Upper lobe of left lung (tissue), 6 donors: Measurements from ENCODE around the gene KLF16. TPM values are rescaled to one million over a fixed set of nuclear protein-coding genes. Genes with fewer than 3 reads are reported as not detected.

Experiments
- ATAC-seq, 2 donors: fragments of 200-7000 bp; cut with Tn5 transposase; one replicate each; pipeline ENCODE4 v1.9.1; 2022; ENCODE audit warnings: mild to moderate bottlenecking in 2 of 2, moderate library complexity in 2 of 2; ENCODE audit not compliant: low FRiP score in 2 of 2
- DNase-seq, 2 donors: peaks; one replicate each; pipeline ENCODE4 v3.0.0-alpha.2; 2019 to 2020
- H3K27ac ChIP-seq, 4 donors: fragments of 200-600 bp; sonication (generic); one replicate each; pipeline ENCODE4 v1.5.1; 2016 to 2019
- H3K27me3 ChIP-seq, 4 donors: fragments of 200-600 bp; sonication (generic); one replicate each; pipeline ENCODE4 v1.5.1; 2017 to 2019
- H3K36me3 ChIP-seq, 4 donors: fragments of 200-600 bp; sonication (generic); one replicate each; pipeline ENCODE4 v1.5.1; 2016 to 2019
- H3K4me1 ChIP-seq, 4 donors: fragments of 200-600 bp; sonication (generic); one replicate each; pipeline ENCODE4 v1.5.1; 2018 to 2019
- H3K4me3 ChIP-seq, 4 donors: fragments of 200-600 bp; sonication (generic); one replicate each; pipeline ENCODE4 v1.5.1; 2017 to 2019; ENCODE audit warnings: mild to moderate bottlenecking in 2 of 4, moderate library complexity in 1 of 4
- H3K9me3 ChIP-seq, 4 donors: fragments of 200-600 bp; sonication (generic); one replicate each; pipeline ENCODE4 v1.5.1; 2018 to 2019
- CTCF ChIP-seq, 6 experiments: fragments of 450-650 bp in 4 of 6; fragments of 200-600 bp in 2 of 6; sonication (generic) in 2 of 6; IDR thresholded peaks; one replicate each; pipeline ENCODE4 v1.5.1; 2016 to 2019; ENCODE audit warnings: antibody characterized with exemption in 6 of 6
- EP300 ChIP-seq, 4 donors: sonication (generic); formaldehyde crosslinking; IDR thresholded peaks; one replicate each; pipeline ENCODE4 v1.5.1; 2017; ENCODE audit warnings: antibody characterized with exemption in 4 of 4, control low read depth in 2 of 4
- POLR2A ChIP-seq, 4 donors: fragments of 450-650 bp; IDR thresholded peaks; one replicate each; pipeline ENCODE4 v1.5.1; 2016 to 2017; ENCODE audit warnings: antibody characterized with exemption in 4 of 4, mild to moderate bottlenecking in 2 of 4
- POLR2AphosphoS5 ChIP-seq, 2 donors: sonication (generic); formaldehyde crosslinking; IDR thresholded peaks; one replicate each; pipeline ENCODE4 v1.5.1; 2017; ENCODE audit warnings: antibody characterized with exemption in 2 of 2
- WGBS, 2 donors: methylation state at CpG; one replicate each; pipeline ENCODE4 v1.1.5; 2017 to 2018; 5-methylcytosine and 5-hydroxymethylcytosine counted together
- total RNA-seq, 6 donors: library from RNA; depleted of rRNA in 4 of 6; stranded (reverse); fragments of >200 nt in 4 of 6; gene quantifications; one replicate each; pipeline versions ENCODE4 v1.1.0 to v1.2.1, GENCODE V29; 2016 to 2021
- donor health status: DM: no; HTN: no; CAD: no; lungs with moderate emphysema.
- donor health status: DM: no; HTN: yes; CAD: no; lungs with severe emphysema.

Gene KLF16
- total RNA-seq, 6 donors from 2014 or later, result 6.9 to 39.9 (median 16.4) TPM

GRCh38 chr19:1855828-1856255, 7.5 kb downstream of the KLF16 start:
- Histone ChIP-seq H3K27ac (peak overlapping the region; percentile 93 to 95 (median 94)), H3K36me3 (peaks cover 0 to 4% (median 0%) of the 10 kb centered on the region in 4 donors), H3K4me1 (peaks cover 73 to 94% (median 91%) of the 10 kb centered on the region in 4 donors), H3K27me3 (no peaks in the 10 kb centered on the region), H3K9me3 (no peaks in the 10 kb centered on the region), H3K4me3 (peak overlapping the region in 3 of 4 donors; percentile 47 to 60 (median 59))
- DNase-seq, result no peak
- ATAC-seq, result no peak
- 30 to 38% methylated on average over 10 of the region's 13 CpGs for WGBS, 2 donors
- TF ChIP-seq POLR2AphosphoS5 (IDR thresholded peaks at IDR 0.05) (no peak), POLR2A (IDR thresholded peaks at IDR 0.05) (no peak), CTCF (IDR thresholded peaks at IDR 0.05) (no peak), EP300 (IDR thresholded peaks at IDR 0.05) (no peak)

GRCh38 chr19:1855040-1855827, 8.1 kb downstream of the KLF16 start:
- Histone ChIP-seq H3K4me1 (peaks cover 66 to 88% (median 85%) of the 10 kb centered on the region in 4 donors), H3K27ac (peak overlapping the region; percentile 93 to 95 (median 94)), H3K36me3 (peaks cover 0 to 4% (median 0%) of the 10 kb centered on the region in 4 donors), H3K4me3 (peak overlapping the region in 3 of 4 donors; percentile 47 to 60 (median 59)), H3K9me3 (no peaks in the 10 kb centered on the region), H3K27me3 (no peaks in the 10 kb centered on the region)
- 15% methylated on average over 4 to 20 of the region's 33 CpGs for WGBS, 2 donors
- TF ChIP-seq CTCF (IDR thresholded peaks at IDR 0.05) (peak in 1 of 6 experiments; percentile 23), POLR2AphosphoS5 (IDR thresholded peaks at IDR 0.05) (peak; percentile 75 to 87), POLR2A (IDR thresholded peaks at IDR 0.05) (peak in 2 of 4 donors; percentile 52 to 81), EP300 (IDR thresholded peaks at IDR 0.05) (no peak)
- DNase-seq (peak; percentile 95 to 96), ATAC-seq (peak; percentile 84 to 88)

GRCh38 chr19:1854542-1855039, 8.8 kb downstream of the KLF16 start:
- H3K4me3 ChIP-seq, result peak overlapping the region in 3 of 4 donors; percentile 34 to 60 (median 47)
- peaks cover 0 to 4% (median 0%) of the 10 kb centered on the region in 4 donors for H3K36me3 ChIP-seq
- H3K27me3 ChIP-seq, result no peaks in the 10 kb centered on the region
- no peak for ATAC-seq
- H3K27ac ChIP-seq, result peak overlapping the region; percentile 93 to 95 (median 94)
- DNase-seq, result peak; percentile 54 to 88
- TF ChIP-seq POLR2A (IDR thresholded peaks at IDR 0.05) (no peak), EP300 (IDR thresholded peaks at IDR 0.05) (no peak), CTCF (IDR thresholded peaks at IDR 0.05) (no peak), POLR2AphosphoS5 (IDR thresholded peaks at IDR 0.05) (peak in 1 of 2 donors; percentile 11)
- no peaks in the 10 kb centered on the region for H3K9me3 ChIP-seq
- peaks cover 60 to 82% (median 79%) of the 10 kb centered on the region in 4 donors for H3K4me1 ChIP-seq
- 53 to 69% methylated on average over 16 to 37 of the region's 37 CpGs for WGBS, 2 donors

- Histone ChIP-seq H3K27ac (peak overlapping the region; percentile 93 to 95 (median 94)), H3K4me1 (peaks cover 59 to 78% (median 74%) of the 10 kb centered on the region in 4 donors), H3K4me3 (peak overlapping the region in 3 of 4 donors; percentile 34 to 60 (median 47)), H3K9me3 (no peaks in the 10 kb centered on the region), H3K27me3 (no peaks in the 10 kb centered on the region), H3K36me3 (peaks cover 0 to 4% (median 0%) of the 10 kb centered on the region in 4 donors)
- DNase-seq, result no peak
- no peak for ATAC-seq
- no peak for TF ChIP-seq POLR2A (IDR thresholded peaks at IDR 0.05)
- TF ChIP-seq EP300 (IDR thresholded peaks at IDR 0.05), result no peak
- TF ChIP-seq POLR2AphosphoS5 (IDR thresholded peaks at IDR 0.05), result no peak
- TF ChIP-seq CTCF (IDR thresholded peaks at IDR 0.05), result no peak
- 53 to 74% methylated on average over 6 to 8 of the region's 16 CpGs for WGBS, 2 donors
Measured at GRCh38 chr19:1854039-1854541, 9.3 kb downstream of the KLF16 start.
